ENCODE data around the gene ITPRID2.

ITPRID2 gene

GRCh38 chr2:181882246-181883020, 9.1 kb upstream of the ITPRID2 start:
- no peak for DNase-seq

GRCh38 chr2:181884601-181885000, 6.9 kb upstream of the ITPRID2 start:
- DNase-seq = no peak

- DNase-seq = no peak
Measured at GRCh38 chr2:181885096-181885495, 6.4 kb upstream of the ITPRID2 start.

DNA sequence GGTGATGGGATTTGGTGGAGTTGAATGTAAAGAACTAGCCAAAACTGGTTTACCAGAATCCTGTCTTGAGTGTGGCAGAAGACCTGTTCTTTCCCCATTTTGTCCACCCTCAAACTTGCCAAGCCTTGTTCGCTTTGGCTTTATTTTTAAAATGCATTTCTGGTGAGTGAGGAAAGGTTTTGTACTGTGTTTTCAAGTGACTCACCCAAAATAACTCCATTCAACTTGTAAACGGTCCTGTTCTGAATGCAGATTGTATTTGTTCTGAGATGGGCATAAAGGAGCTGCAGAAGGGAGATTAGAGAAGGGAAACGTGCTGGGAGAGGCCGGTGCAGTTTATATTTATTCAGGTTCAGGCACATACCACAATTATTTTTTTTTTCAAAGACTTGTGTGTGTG, 5.3 kb upstream of the ITPRID2 start:
- no peak for DNase-seq

- DNase-seq = no peak
Measured at GRCh38 chr2:181887045-181887444, 4.5 kb upstream of the ITPRID2 start.

DNA sequence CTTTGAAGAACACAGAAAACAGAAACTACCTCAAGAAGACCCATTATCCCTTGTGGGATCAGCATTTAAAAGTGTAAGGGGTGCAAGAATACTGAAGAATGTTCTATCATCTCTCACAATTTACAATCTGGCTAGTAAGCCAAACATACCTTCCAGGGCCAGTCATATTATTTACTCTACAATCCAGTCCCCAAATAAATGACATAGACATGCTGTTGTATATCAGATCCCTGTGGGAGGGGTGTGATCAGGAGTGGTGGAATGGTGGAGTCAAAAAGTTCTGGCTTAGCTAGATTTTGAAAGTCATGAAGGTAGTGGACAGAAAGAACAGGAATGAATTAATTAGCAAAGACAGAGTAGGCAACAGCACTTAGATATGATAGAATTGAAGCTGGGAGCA, 1.8 kb upstream of the ITPRID2 start:
- no peak for DNase-seq

GRCh38 chr2:181890271-181890670, 1.3 kb upstream of the ITPRID2 start:
- DNase-seq = no peak

DNA sequence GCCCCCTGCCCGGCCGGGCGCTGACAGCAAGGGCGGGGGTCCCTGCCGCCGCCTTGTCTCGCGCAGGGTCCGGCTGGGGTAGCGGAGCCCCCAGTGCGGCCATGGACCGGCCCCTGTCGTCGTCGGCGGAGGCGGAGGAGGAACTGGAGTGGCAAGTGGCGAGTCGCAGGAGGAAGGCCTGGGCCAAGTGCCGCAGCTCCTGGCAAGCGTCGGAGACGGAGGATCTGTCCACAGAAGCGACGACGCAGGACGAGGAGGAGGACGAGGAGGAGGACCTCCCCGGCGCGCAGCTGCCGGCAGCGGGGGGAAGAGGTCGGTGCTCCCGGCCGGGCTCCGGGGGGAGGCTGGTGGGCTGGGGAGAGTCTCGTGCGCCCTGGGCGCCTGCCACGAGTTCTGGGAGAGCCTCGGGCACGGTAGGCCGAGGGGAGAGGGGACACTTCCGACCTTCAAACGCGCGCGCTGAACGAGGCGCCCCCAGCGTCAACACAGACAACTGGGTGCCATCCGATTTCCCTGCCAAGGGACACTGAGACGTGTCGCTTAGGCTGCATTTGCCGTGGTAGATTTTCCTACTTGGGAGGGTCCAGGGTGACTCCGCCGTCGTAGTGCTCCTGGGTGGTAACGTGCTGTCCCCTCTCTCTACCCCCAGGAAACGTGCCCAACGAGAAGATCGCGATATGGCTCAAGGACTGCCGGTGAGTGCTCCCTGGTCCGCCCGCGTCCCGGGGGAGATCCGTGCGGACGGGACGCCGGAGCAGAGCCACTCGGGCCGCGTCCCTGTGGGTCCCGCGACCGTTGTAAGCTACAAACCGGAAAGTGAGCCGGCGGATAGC, 652 bp downstream of the ITPRID2 start:
- peak; percentile 80 for DNase-seq

GRCh38 chr2:181892799-181893435, 1.4 kb downstream of the ITPRID2 start:
- DNase-seq = no peak

DNA sequence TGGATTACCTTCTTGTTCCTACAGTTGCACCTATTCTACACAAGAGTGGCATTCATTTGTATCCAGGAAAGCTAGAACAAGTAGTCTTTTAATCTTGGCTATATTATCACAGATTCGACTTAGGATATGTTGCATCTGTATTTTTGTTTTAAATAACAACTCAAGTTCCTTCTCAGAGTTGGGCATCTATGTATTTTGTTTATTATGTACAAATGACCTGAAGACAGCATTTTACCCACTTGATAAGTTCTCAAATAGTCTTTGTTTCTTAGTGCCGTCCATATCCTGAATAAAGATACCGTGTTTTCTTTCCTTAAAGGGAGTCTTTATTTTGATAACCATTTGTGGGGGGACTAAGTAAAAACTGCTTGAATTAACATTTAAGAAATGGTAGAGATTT, 2.9 kb downstream of the ITPRID2 start:
- DNase-seq = no peak

- no peak for DNase-seq
Measured at GRCh38 chr2:181895818-181896217, 4.3 kb downstream of the ITPRID2 start.

GRCh38 chr2:181896286-181896685, 4.8 kb downstream of the ITPRID2 start:
- no peak for DNase-seq

- DNase-seq = no peak
Measured at GRCh38 chr2:181900007-181900651, 8.6 kb downstream of the ITPRID2 start.

GRCh38 chr2:181902625-181903024, 11.1 kb downstream of the ITPRID2 start:
- DNase-seq = no peak

GRCh38 chr2:181904022-181904632, 12.6 kb downstream of the ITPRID2 start:
- peak; percentile 27 for DNase-seq

- DNase-seq = peak; percentile 68
Measured at GRCh38 chr2:181907057-181907456, 15.5 kb downstream of the ITPRID2 start.

GRCh38 chr2:181907635-181908034, 16.1 kb downstream of the ITPRID2 start:
- no peak for DNase-seq

DNA sequence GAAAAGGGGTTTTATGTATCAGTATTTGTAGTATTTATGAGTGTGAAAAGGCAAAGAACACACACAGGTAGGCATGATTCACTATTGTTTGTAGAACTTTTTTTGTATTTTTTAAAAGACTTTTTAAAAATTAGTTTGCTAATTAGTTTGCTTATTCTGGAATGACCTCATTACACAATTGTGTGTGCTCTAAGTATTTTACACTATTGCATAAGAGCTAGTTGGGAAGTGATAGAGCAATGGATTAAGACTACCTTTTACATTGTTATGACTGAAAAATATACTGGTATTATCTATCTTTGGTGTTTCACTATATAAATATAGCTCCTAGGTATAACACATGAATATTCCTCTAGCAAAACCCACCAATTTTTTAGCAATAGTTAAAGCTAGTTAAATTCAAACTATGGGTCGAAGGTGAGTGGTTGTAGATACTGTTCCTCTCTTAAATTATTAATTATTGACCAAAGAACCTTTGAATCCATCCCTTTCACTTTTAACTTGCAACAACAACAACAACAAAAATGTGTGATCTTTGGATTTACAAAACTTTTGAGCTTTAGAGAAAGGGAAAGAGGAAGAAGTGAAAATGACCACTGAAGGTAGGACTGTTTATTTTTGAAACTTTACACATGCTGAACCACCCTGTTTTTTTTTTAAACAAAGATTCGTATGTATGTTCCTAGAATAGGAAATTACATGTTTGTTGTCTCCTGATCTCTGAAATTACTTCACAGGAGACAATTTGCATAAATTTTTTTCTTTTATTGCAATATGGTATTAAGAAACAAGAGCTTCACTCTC, 18.7 kb downstream of the ITPRID2 start:
- peak; percentile 87 for DNase-seq

GRCh38 chr2:181911830-181912229, 20.3 kb downstream of the ITPRID2 start:
- no peak for DNase-seq

- peak; percentile 55 for DNase-seq
Measured at GRCh38 chr2:181915102-181915501, 23.6 kb downstream of the ITPRID2 start.
